Measurements from ENCODE around the gene OCSTAMP.

DNA sequence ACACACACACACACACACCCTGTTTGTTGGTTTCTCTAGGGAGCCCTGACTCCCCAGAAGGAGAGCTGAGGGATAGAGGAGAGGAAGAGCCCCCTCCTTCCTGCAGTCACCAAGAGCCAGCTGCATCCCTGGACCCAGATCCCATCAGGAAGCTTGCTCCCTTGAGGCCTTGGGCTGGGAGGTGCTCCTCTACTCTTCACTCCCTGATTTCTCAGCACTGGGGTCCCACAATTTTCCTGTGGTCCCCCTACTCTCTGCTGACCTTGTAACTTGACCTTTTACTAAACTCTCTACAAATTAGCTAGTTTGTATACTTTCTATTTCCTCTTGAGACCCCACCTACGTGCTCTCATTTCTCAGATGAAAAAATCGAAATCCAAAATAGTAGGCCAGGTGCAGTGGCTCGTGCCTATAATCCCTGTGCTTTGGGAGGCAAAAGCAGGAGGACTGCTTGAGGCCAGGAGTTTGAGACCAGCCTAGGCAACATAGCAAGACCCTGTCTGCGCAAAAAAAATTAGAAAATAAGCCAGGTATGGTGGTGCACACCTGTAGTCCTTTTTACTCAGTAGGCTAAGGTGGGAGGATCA, 5.0 kb upstream of the OCSTAMP start:
- TF ChIP-seq EP300 (IDR thresholded peaks at IDR 0.05) (no peak), CTCF (IDR thresholded peaks at IDR 0.05) (no peak)
